Endothelial cell of umbilical vein (primary cell): Measurements from ENCODE around the gene KCNN3. TPM values are rescaled to one million over a fixed set of nuclear protein-coding genes. Genes with fewer than 3 reads are reported as not detected.

ENCODE experiments used
- BruUV-seq: library from RNA; stranded (reverse); fragments of 400-500 nt; replicated peaks from 2 replicates; lab custom pipeline; 2021; lab: Mats Ljungman, UMichigan
- CTCF ChIA-PET: fragments of 300-600, 350-600 bp; sonication (Branson Sonifier 250); formaldehyde crosslinking; loops from one replicate; lab custom pipeline; 2021; ENCODE audit warnings: antibody characterized with exemption, inconsistent platforms; lab: Charles Lee
- POLR2A ChIA-PET: fragments of 300-600, 350-600 bp; sonication (Branson Sonifier 250); formaldehyde crosslinking; loops from one replicate; lab custom pipeline; 2021; ENCODE audit warnings: antibody characterized with exemption, inconsistent platforms; lab: Charles Lee
- DNase-seq: peaks from one replicate; pipeline ENCODE4 v3.0.0-alpha.2; 2011; ENCODE audit warnings: low read depth, low spot score
- FAIRE-seq: peaks from 2 replicates; lab custom pipeline; 2011; peaks lifted over from hg19 to GRCh38; lab: Jason Lieb, UNC
- H2AFZ ChIP-seq: 2 replicates; pipeline ENCODE4 v1.6.0; 2012; ENCODE audit warnings: low read depth, low read length, control low read depth, inconsistent platforms
- H3K27ac ChIP-seq: 2 replicates; pipeline ENCODE4 v1.5.1; 2011; ENCODE audit warnings: low read depth, mild to moderate bottlenecking, control low read depth, low read length, moderate library complexity; ENCODE audit not compliant: insufficient read depth
- H3K27me3 ChIP-seq, 2 experiments: 2 replicates each; pipeline versions ENCODE4 v1.6.0 to v1.6.1; 2011; ENCODE audit warnings: low read length in 2 of 2, mixed read lengths in 1 of 2; ENCODE audit not compliant: control insufficient read depth in 2 of 2, insufficient read depth in 2 of 2
- H3K36me3 ChIP-seq, 2 experiments: 2 replicates in 1 of 2; 3 replicates in 1 of 2; pipeline ENCODE4 v1.5.1; 2011; ENCODE audit warnings: low read length in 2 of 2, mild to moderate bottlenecking in 1 of 2, moderate library complexity in 1 of 2; ENCODE audit not compliant: control insufficient read depth in 2 of 2, insufficient read depth in 2 of 2; ENCODE audit errors: extremely low read depth in 1 of 2
- H3K4me1 ChIP-seq: 3 replicates; pipeline ENCODE4 v1.5.1; 2011; ENCODE audit warnings: mild to moderate bottlenecking, low read length; ENCODE audit not compliant: control insufficient read depth, insufficient read depth; ENCODE audit errors: extremely low read depth
- H3K4me2 ChIP-seq: 2 replicates; pipeline ENCODE4 v1.6.1; 2011; ENCODE audit warnings: low read length, control low read depth, mixed read lengths; ENCODE audit not compliant: insufficient read depth
- H3K4me3 ChIP-seq, 3 experiments: fragments of 200-600 bp in 1 of 3; sonication (generic), shearing (Covaris generic) in 1 of 3; replicated peaks in 1 of 3; 2 replicates each; pipeline ENCODE4 v1.5.1; 2011 to 2016; ENCODE audit warnings: control low read depth in 3 of 3, low read length in 3 of 3, mild to moderate bottlenecking in 2 of 3, inconsistent platforms in 1 of 3, low read depth in 1 of 3, moderate library complexity in 1 of 3; ENCODE audit not compliant: insufficient read depth in 1 of 3
- H3K79me2 ChIP-seq: 2 replicates; pipeline ENCODE4 v1.6.0; 2012; ENCODE audit warnings: low read length, inconsistent platforms; ENCODE audit not compliant: control insufficient read depth, insufficient read depth
- H3K9ac ChIP-seq: replicated peaks from 2 replicates; pipeline ENCODE3; 2011; ENCODE audit warnings: low read length, control low read depth; ENCODE audit not compliant: insufficient read depth; ENCODE audit errors: extremely low read depth
- H3K9me1 ChIP-seq: replicated peaks from 3 replicates; pipeline ENCODE4 v1.6.0; 2011; ENCODE audit warnings: mild to moderate bottlenecking, low read length; ENCODE audit not compliant: control insufficient read depth, insufficient read depth; ENCODE audit errors: extremely low read depth
- H3K9me3 ChIP-seq: replicated peaks from 2 replicates; pipeline ENCODE4 v1.5.1; 2012; ENCODE audit warnings: low read length, inconsistent platforms; ENCODE audit not compliant: control insufficient read depth, insufficient read depth
- H4K20me1 ChIP-seq: replicated peaks from 2 replicates; pipeline ENCODE3; 2011; ENCODE audit warnings: mild to moderate bottlenecking, low read length; ENCODE audit not compliant: control insufficient read depth, insufficient read depth; ENCODE audit errors: extremely low read depth
- EZH2 ChIP-seq: IDR thresholded peaks from 2 replicates; pipeline ENCODE4 v1.6.1; 2012; ENCODE audit warnings: borderline replicate concordance, low read depth, mild to moderate bottlenecking, moderate library complexity, low read length, inconsistent platforms; ENCODE audit not compliant: severe bottlenecking
- FOS ChIP-seq: IDR thresholded peaks from 2 replicates; pipeline ENCODE4 v1.6.1; 2011; ENCODE audit warnings: mild to moderate bottlenecking, low read length, moderate library complexity, borderline replicate concordance; ENCODE audit not compliant: insufficient read depth
- GATA2 ChIP-seq: IDR thresholded peaks from 2 replicates; pipeline ENCODE4 v1.7.0; 2011; ENCODE audit warnings: low read depth, mild to moderate bottlenecking, moderate library complexity, mixed read lengths, low read length; ENCODE audit not compliant: insufficient read length, insufficient read depth
- JUN ChIP-seq: IDR thresholded peaks from 2 replicates; pipeline ENCODE4 v1.6.1; 2011; ENCODE audit warnings: borderline replicate concordance, low read depth; ENCODE audit not compliant: insufficient read length, insufficient read depth
- MAX ChIP-seq: IDR thresholded peaks from 2 replicates; pipeline ENCODE4 v1.6.1; 2011; ENCODE audit not compliant: insufficient read depth, insufficient read length
- MYC ChIP-seq: IDR thresholded peaks from one replicate; pipeline ENCODE4 v1.6.1; 2011; ENCODE audit warnings: mild to moderate bottlenecking, low read depth, low read length
- POLR2A ChIP-seq: IDR thresholded peaks from 2 replicates; pipeline ENCODE4 v1.6.1; 2012; ENCODE audit warnings: low read depth, mild to moderate bottlenecking, control low read depth, low read length
- POLR2AphosphoS5 ChIP-seq: IDR thresholded peaks from 2 replicates; pipeline ENCODE4 v1.6.1; 2012; ENCODE audit warnings: low read depth, mild to moderate bottlenecking, control low read depth, low read length, moderate library complexity; ENCODE audit not compliant: insufficient read depth
- dilution Hi-C: fragments of 300-500 bp; cut with MboI; formaldehyde crosslinking; loops from one replicate; pipeline ENCODE4 v1.15.0; 2019; ENCODE audit warnings: low sequenced_read_pairs; ENCODE audit not compliant: extremely low pct_ligation_motif_present
- intact Hi-C: fragments of 100-400 bp; cut with micrococcal nuclease; formaldehyde crosslinking; loops from one replicate; pipeline ENCODE4 v1.10.0; 2022
- polyA plus RNA-seq, 4 experiments: library from polyadenylated mRNA; depleted of rRNA in 3 of 4; stranded (reverse) in 3 of 4; unstranded in 1 of 4; fragments of >200 nt; gene quantifications; 2 replicates each; pipeline versions ENCODE4 v1.2.1 to v1.2.3, GENCODE V29; 2011 to 2012; ENCODE audit warnings: missing spikeins in 1 of 4
- total RNA-seq: library from RNA; stranded (reverse); gene quantifications from 2 replicates; pipeline ENCODE4 v1.2.3, GENCODE V29; 2021
- TF ChIP-seq, protein P1 (sequence below), 2 donors: IDR thresholded peaks; 1 replicate in 1 of 2; 2 replicates in 1 of 2; pipeline ENCODE4 v1.5.1; 2011; ENCODE audit warnings: low read length in 2 of 2, mild to moderate bottlenecking in 2 of 2, moderate library complexity in 2 of 2, control low read depth in 1 of 2, inconsistent platforms in 1 of 2, low read depth in 1 of 2; ENCODE audit not compliant: insufficient read depth in 1 of 2; ENCODE audit errors: extremely low read depth in 1 of 2

KCNN3 gene
- total and polyA plus RNA-seq, 2 donors (not counting 3 experiments of a cell fraction or from before 2014, with no cell fraction given) = 0.91 to 1.1 TPM

DNA sequence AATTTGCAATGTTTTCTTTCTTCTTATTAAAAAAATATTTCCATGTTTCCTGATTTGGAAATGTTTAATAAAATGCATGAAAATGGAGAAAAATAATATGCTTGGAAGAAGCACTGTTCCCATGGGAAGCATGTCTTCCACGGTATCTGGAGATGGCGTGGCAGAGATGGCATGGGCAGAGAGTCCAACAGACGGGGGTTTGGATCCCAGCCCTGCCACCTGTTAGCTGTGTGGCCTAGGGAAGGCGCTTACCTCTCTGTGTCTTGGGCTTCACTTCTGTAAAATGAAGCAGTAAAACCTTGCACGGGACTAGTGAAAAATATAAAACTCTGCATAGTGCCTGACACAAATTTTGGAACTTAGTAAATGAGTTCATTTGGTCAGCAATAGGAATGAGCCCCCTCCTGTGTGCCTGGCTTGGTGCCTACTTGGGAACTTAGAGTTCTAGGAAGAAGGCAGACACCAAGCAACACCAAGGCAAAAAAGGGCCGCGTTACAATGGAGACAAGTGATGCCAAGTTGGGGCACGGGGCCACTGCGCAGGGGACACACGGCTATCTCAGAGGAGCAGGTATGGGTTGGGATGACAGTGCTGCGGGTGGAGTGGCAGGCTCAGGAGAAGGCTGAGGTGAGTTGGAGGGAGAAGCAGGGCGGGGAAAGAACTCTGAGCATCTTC is 124.2 kb downstream of the KCNN3 start:
- H3K4me3 ChIP-seq = no peak overlapping the region
- H3K27me3 ChIP-seq = peaks cover 42 to 43% of the 10 kb centered on the region in 2 experiments
- no peak overlapping the region for H2AFZ ChIP-seq
- FAIRE-seq (no peak), DNase-seq (no peak)
- BruUV-seq = no TSS peak
- no peaks in the 10 kb centered on the region for H3K36me3 ChIP-seq
- ChIA-PET CTCF (interaction anchor here (1.0 to 3.1 kb wide), 4 partner anchors 9 to 76 kb away, joined by 3 to 13 read pairs (median 4); no protein-coding TSS in a partner anchor), POLR2A (no interaction called here)
- no peaks in the 10 kb centered on the region for H3K9me1 ChIP-seq
- no peaks in the 10 kb centered on the region for H3K4me1 ChIP-seq
- H3K9ac ChIP-seq = no peak overlapping the region
- no peak overlapping the region for H3K4me2 ChIP-seq
- TF ChIP-seq FOS = no peak
- no peak for TF ChIP-seq POLR2AphosphoS5
- no peak for TF ChIP-seq GATA2
- TF ChIP-seq MAX = no peak
- no peak for TF ChIP-seq EZH2
- intact Hi-C loops = loop anchor here (5.0 kb wide), 1 partner anchor 49 kb away; no protein-coding TSS in a partner anchor
- H3K79me2 ChIP-seq = no peaks in the 10 kb centered on the region
- H4K20me1 ChIP-seq = no peaks in the 10 kb centered on the region
- dilution Hi-C loops = no loop called here
- no peaks in the 10 kb centered on the region for H3K9me3 ChIP-seq
- no peak overlapping the region for H3K27ac ChIP-seq

DNA sequence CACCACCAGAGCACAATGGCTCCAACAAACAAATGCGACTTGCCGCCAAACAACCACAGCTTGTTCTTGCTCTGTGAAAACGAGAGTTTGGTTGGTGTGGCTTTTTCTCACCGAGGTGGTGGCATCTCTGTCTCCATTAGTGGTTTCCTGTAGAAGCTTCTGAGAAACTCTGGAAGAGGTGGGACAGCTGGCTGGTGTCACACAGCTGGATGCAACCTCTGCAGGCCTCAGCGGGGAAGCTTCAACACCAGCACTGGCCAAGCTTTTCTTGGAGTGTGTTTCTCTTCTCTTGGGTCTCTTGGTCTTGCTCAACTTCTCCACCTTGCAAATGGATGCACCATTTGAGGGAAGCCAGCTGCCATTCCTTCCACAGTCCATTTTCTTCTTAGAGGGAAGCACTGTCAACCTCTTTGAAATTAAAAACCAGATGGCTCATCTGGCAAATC is 124.8 kb downstream of the KCNN3 start:
- Histone ChIP-seq H3K4me3 (no peak overlapping the region), H2AFZ (no peak overlapping the region), H3K9me3 (no peaks in the 10 kb centered on the region), H3K27ac (no peak overlapping the region), H3K4me1 (no peaks in the 10 kb centered on the region), H3K27me3 (peaks cover 44 to 48% of the 10 kb centered on the region in 2 experiments), H4K20me1 (no peaks in the 10 kb centered on the region), H3K4me2 (no peak overlapping the region), H3K9ac (no peak overlapping the region), H3K9me1 (no peaks in the 10 kb centered on the region), H3K79me2 (no peaks in the 10 kb centered on the region), H3K36me3 (no peaks in the 10 kb centered on the region)
- intact Hi-C loops = loop anchor here (5.0 kb wide), 1 partner anchor 48 kb away; no protein-coding TSS in a partner anchor
- FAIRE-seq (no peak), DNase-seq (no peak)
- no TSS peak for BruUV-seq
- dilution Hi-C loops = no loop called here
- ChIA-PET CTCF (interaction anchor here (1.0 to 1.3 kb wide), 4 partner anchors 8 to 133 kb away, joined by 3 to 4 read pairs (median 3); no protein-coding TSS in a partner anchor), POLR2A (no interaction called here)
- TF ChIP-seq GATA2 (no peak), FOS (no peak), MAX (no peak), MYC (no peak), POLR2AphosphoS5 (no peak), EZH2 (no peak), POLR2A (no peak), JUN (no peak)
- TF ChIP-seq, protein P1, sequence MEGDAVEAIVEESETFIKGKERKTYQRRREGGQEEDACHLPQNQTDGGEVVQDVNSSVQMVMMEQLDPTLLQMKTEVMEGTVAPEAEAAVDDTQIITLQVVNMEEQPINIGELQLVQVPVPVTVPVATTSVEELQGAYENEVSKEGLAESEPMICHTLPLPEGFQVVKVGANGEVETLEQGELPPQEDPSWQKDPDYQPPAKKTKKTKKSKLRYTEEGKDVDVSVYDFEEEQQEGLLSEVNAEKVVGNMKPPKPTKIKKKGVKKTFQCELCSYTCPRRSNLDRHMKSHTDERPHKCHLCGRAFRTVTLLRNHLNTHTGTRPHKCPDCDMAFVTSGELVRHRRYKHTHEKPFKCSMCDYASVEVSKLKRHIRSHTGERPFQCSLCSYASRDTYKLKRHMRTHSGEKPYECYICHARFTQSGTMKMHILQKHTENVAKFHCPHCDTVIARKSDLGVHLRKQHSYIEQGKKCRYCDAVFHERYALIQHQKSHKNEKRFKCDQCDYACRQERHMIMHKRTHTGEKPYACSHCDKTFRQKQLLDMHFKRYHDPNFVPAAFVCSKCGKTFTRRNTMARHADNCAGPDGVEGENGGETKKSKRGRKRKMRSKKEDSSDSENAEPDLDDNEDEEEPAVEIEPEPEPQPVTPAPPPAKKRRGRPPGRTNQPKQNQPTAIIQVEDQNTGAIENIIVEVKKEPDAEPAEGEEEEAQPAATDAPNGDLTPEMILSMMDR (IDR thresholded peaks at IDR 0.05; ENCODE audit: extremely low read depth in 1 of 2, insufficient read depth in 1 of 2, low read depth in 1 of 2, low read length in 2 of 2) = no peak
